Bronchial epithelial cell (primary cell): Measurements from ENCODE around the gene LRMDA. TPM values are rescaled to one million over a fixed set of nuclear protein-coding genes. Genes with fewer than 3 reads are reported as not detected.
A peak's percentile ranks its signal among the peaks of the same experiment; 100 is the strongest.

Source experiments
- DNase-seq: peaks from one replicate; pipeline ENCODE4 v3.0.0-alpha.2; 2010; ENCODE audit warnings: low read depth
- FAIRE-seq: peaks from 2 replicates; lab custom pipeline; 2011; peaks lifted over from hg19 to GRCh38; lab: Jason Lieb, UNC
- H3K27me3 ChIP-seq: 2 replicates; pipeline ENCODE4 v1.5.1; 2011; ENCODE audit warnings: low read length; ENCODE audit not compliant: control insufficient read depth, insufficient read depth
- H3K36me3 ChIP-seq: 2 replicates; pipeline ENCODE4 v1.5.1; 2011; ENCODE audit warnings: low read length; ENCODE audit not compliant: control insufficient read depth, insufficient read depth
- H3K4me3 ChIP-seq: 2 replicates; pipeline ENCODE4 v1.5.1; 2011; ENCODE audit warnings: mild to moderate bottlenecking, low read depth, low read length, control low read depth
- total RNA-seq: library from RNA; depleted of rRNA; stranded (reverse); fragments of >200 nt; gene quantifications from 2 replicates; pipeline ENCODE4 v1.2.1, GENCODE V29; 2014
- TF ChIP-seq, protein P1 (sequence below): IDR thresholded peaks from 2 replicates; pipeline ENCODE4 v1.5.1; 2011; ENCODE audit warnings: mild to moderate bottlenecking, moderate library complexity, low read length, control low read depth, inconsistent platforms; ENCODE audit not compliant: insufficient read depth, severe bottlenecking

LRMDA gene
- total RNA-seq, 1 donor from 2014 or later, result 1.6 TPM

DNA sequence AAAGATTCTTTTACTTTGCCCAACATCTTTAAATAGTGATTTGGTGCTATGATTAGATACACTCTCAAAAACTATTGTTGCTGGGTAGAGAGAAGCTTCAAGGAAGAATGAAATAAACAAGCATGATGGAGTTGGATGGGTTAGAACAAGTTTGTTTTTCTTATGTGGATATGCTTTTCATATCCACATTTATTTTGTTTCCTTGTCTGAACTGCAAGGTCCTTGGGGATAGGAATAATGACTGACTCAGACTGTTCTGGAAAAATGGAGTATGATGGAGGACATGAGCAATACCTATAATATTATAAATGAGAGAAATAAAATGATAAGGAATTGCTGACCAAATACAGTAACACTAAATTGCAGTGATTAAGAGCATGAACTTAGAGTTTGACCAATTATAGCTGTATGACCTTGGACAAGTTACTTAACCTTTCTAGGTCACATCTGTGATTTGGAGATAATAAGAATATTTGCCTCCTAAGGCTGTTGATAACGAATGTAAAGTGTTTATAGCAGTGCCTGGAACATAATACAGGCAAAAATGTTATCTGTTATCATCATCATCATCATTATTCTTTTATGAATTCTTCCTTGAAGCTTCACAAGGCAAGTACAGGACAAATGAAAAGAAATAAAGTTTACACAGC, 847.5 kb downstream of the LRMDA start:
- H3K36me3 ChIP-seq, result no peaks in the 10 kb centered on the region
- DNase-seq (peak; percentile 28), FAIRE-seq (no peak)
- H3K4me3 ChIP-seq, result no peak overlapping the region
- no peaks in the 10 kb centered on the region for H3K27me3 ChIP-seq
- TF ChIP-seq, protein P1, sequence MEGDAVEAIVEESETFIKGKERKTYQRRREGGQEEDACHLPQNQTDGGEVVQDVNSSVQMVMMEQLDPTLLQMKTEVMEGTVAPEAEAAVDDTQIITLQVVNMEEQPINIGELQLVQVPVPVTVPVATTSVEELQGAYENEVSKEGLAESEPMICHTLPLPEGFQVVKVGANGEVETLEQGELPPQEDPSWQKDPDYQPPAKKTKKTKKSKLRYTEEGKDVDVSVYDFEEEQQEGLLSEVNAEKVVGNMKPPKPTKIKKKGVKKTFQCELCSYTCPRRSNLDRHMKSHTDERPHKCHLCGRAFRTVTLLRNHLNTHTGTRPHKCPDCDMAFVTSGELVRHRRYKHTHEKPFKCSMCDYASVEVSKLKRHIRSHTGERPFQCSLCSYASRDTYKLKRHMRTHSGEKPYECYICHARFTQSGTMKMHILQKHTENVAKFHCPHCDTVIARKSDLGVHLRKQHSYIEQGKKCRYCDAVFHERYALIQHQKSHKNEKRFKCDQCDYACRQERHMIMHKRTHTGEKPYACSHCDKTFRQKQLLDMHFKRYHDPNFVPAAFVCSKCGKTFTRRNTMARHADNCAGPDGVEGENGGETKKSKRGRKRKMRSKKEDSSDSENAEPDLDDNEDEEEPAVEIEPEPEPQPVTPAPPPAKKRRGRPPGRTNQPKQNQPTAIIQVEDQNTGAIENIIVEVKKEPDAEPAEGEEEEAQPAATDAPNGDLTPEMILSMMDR, result no peak

DNA sequence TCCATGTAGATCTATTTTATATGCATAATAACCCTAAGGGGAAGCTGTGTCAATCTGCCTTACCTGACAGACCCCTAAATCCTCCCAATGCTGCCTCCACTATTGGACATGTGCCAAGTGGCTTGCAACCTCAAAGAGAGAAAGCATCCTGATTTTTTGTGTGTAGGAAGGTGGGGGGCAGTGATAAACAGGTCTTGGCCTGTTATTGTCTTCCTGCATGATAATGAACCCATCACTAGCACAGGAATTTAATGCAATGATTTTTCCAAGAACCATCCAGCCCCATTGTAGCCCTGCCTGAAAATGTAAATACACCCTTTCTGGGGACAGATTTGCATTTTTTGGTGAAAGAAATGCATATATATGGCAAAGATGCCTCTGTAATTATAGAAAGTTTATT, 850.2 kb downstream of the LRMDA start:
- H3K27me3 ChIP-seq, result no peaks in the 10 kb centered on the region
- no peaks in the 10 kb centered on the region for H3K36me3 ChIP-seq
- FAIRE-seq (no peak), DNase-seq (no peak)
- no peak overlapping the region for H3K4me3 ChIP-seq
- TF ChIP-seq, protein P1, result no peak

DNA sequence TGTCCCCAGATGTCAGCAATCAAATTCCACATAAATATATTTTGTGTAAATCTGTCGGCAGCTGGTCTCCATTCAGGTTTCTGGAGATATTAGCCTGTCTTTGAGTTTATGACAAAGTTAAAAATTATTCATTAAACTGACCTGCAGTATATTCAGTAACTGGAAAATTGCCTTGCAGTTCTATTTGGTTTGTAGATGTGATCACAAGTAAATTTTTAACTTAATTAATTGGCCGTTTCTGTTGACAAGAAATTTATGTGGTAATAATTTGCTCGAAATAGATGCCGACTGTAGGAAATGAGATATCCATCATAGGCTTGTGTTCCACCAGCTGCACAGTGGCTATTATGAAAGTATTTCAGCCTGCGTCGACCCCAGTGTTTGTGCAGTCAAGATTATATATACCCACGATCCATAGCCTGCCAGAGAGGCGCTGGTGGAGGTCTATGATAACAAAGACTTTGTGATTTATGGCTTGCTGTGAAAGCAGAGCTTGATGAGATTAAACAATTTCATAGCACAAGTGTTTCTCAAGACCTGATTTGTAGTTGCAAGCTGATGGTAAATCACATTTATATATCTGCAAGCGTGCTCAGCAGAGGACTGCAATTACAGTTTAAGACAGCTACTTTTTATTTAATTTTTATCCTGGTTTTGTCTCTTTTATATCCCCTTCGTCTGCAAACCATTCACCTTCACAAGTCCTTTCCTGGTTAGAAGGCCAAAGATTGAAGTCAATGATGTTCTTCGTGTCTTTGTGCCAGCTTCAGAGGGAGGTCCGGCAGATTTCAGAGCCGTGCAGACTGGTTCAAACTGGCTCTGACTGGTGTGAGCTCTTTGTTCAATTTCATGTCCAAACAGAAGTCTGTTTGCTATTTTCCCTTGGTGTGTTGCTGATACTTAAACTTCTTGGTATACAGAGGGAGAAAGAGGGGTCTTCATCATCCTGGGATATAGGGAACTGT, 850.9 kb downstream of the LRMDA start:
- H3K36me3 ChIP-seq, result no peaks in the 10 kb centered on the region
- TF ChIP-seq, protein P1, result no peak
- no peak for DNase-seq
- H3K27me3 ChIP-seq, result no peaks in the 10 kb centered on the region
- FAIRE-seq, result no peak
- H3K4me3 ChIP-seq, result no peak overlapping the region

DNA sequence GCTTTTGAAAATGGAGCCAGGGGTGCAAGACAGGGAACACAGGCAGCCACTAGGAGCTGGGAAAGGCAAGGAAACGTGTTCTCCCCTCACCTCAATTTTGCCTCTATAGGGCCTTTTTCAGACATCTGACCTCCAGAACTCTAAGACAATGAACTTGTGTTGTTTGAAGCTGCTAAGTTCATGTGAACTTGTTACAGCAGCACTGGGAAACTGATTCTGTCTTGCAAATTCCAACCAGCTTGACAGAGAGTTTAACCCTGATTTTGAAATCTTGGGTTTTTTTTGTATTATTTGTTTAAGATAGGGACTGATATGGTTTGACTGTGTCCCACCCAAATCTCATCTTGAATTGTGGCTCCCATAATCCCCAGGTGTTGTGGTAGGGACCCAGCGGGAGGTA, 852.9 kb downstream of the LRMDA start:
- Histone ChIP-seq H3K4me3 (no peak overlapping the region), H3K27me3 (no peaks in the 10 kb centered on the region), H3K36me3 (no peaks in the 10 kb centered on the region)
- FAIRE-seq (no peak), DNase-seq (no peak)
- TF ChIP-seq, protein P1, result no peak

DNA sequence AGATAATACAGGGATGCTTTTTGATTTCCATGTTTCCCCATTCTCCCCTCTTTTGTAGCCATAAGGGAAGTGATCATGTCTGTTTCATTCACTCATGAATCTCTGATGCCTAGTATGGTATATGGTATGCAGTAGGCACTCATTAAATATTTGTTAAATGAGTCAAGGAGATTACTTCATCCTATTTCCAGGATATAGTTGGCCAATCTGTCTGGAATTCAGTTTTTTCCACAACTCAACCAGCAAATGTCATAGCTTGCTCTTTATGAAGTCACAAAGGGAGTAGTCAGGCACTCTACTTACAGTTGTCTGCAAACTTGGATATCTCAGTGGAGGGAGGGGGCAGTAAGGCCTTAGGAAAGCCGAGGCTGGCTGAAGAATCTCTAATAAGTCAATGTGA, 853.6 kb downstream of the LRMDA start:
- Histone ChIP-seq H3K27me3 (no peaks in the 10 kb centered on the region), H3K4me3 (no peak overlapping the region), H3K36me3 (no peaks in the 10 kb centered on the region)
- TF ChIP-seq, protein P1, result no peak
- FAIRE-seq (no peak), DNase-seq (peak; percentile 96)
